PFSK-1 (cell line): ENCODE measurements around the gene SHC4.

Experiments used
- FOXP2 ChIP-seq: optimal IDR thresholded peaks from 2 replicates; pipeline ENCODE3; 2011; ENCODE audit warnings: borderline replicate concordance, control low read depth, inconsistent platforms; ENCODE audit not compliant: insufficient read depth; ENCODE audit errors: extremely low read length, extremely low read depth
- POLR2AphosphoS5 ChIP-seq: IDR thresholded peaks from 2 replicates; pipeline ENCODE4 v1.6.1; 2012; ENCODE audit warnings: low read depth, mild to moderate bottlenecking, control low read depth, low read length, moderate library complexity
- REST ChIP-seq, 2 experiments: IDR thresholded peaks; 2 replicates each; pipeline versions ENCODE4 v1.6.1 to v1.8.0; 2011 to 2012; ENCODE audit warnings: low read depth in 2 of 2, low read length in 2 of 2, control low read depth in 1 of 2, inconsistent platforms in 1 of 2, mild to moderate bottlenecking in 1 of 2, moderate library complexity in 1 of 2; ENCODE audit not compliant: insufficient read depth in 1 of 2
- SIN3A ChIP-seq: IDR thresholded peaks from 2 replicates; pipeline ENCODE4 v1.6.1; 2012; ENCODE audit warnings: mild to moderate bottlenecking, low read length, moderate library complexity, borderline replicate concordance; ENCODE audit not compliant: insufficient read depth
- TAF1 ChIP-seq: IDR thresholded peaks from 2 replicates; pipeline ENCODE4 v1.6.1; 2012; ENCODE audit warnings: low read length, control low read depth, borderline replicate concordance; ENCODE audit not compliant: insufficient read depth

SHC4 gene

GRCh38 chr15:48845123-48845522, 118.6 kb downstream of the SHC4 start:
- TF ChIP-seq FOXP2: no peak
- TF ChIP-seq POLR2AphosphoS5: 0 out of 2 replicates have a peak, but pooled peaks have one; percentile 4
- TF ChIP-seq REST (IDR thresholded peaks at IDR 0.05; ENCODE audit: insufficient read depth in 1 of 2, low read depth in 2 of 2, low read length in 2 of 2): no peak

- TF ChIP-seq TAF1 (no peak), REST (IDR thresholded peaks at IDR 0.05; ENCODE audit: insufficient read depth in 1 of 2, low read depth in 2 of 2, low read length in 2 of 2) (no peak), SIN3A (no peak)
These were observed 121.2 kb downstream of the SHC4 start for GRCh38 chr15:48842501-48842900.

GRCh38 chr15:48834756-48835155, 129.0 kb downstream of the SHC4 start:
- TF ChIP-seq FOXP2 (no peak), POLR2AphosphoS5 (no peak), SIN3A (no peak), REST (IDR thresholded peaks at IDR 0.05; ENCODE audit: insufficient read depth in 1 of 2, low read depth in 2 of 2, low read length in 2 of 2) (no peak), TAF1 (no peak)

GRCh38 chr15:48833526-48834239, 130.0 kb downstream of the SHC4 start:
- TF ChIP-seq POLR2AphosphoS5 (no peak), FOXP2 (no peak), REST (IDR thresholded peaks at IDR 0.05; ENCODE audit: insufficient read depth in 1 of 2, low read depth in 2 of 2, low read length in 2 of 2) (no peak), TAF1 (no peak), SIN3A (no peak)

- TF ChIP-seq SIN3A (no peak), FOXP2 (no peak), TAF1 (no peak), REST (IDR thresholded peaks at IDR 0.05; ENCODE audit: insufficient read depth in 1 of 2, low read depth in 2 of 2, low read length in 2 of 2) (no peak)
These were observed 131.1 kb downstream of the SHC4 start for GRCh38 chr15:48832648-48833047.
